Neural cell (in vitro differentiated cells): Measurements from ENCODE around the gene ARFGAP1. TPM values are rescaled to one million over a fixed set of nuclear protein-coding genes. Genes with fewer than 3 reads are reported as not detected.

Experiments used
- H2AFZ ChIP-seq: fragments of 200-600, 300-800 bp; sonication (generic), shearing (Covaris generic); 2 replicates; pipeline ENCODE4 v1.6.0; 2014; ENCODE audit warnings: low read depth, mild to moderate bottlenecking, antibody characterized with exemption, low read length, moderate library complexity
- H3F3A ChIP-seq: fragments of 200-600 bp; shearing (Covaris generic); 2 replicates; pipeline ENCODE4 v1.6.1; 2016; ENCODE audit warnings: mild to moderate bottlenecking, moderate library complexity, mixed read lengths, antibody characterized with exemption, low read length; ENCODE audit not compliant: insufficient read depth, poor library complexity, severe bottlenecking
- H3K27ac ChIP-seq: fragments of 200-600, 300-800 bp; sonication (generic), shearing (Covaris generic); 2 replicates; pipeline ENCODE4 v1.5.1; 2014; ENCODE audit warnings: mild to moderate bottlenecking, low read length, moderate library complexity
- H3K27me3 ChIP-seq: fragments of 300-800, 200-600 bp; sonication (generic), shearing (Covaris generic); 2 replicates; pipeline ENCODE4 v1.6.0; 2014; ENCODE audit warnings: mild to moderate bottlenecking, low read depth, low read length, moderate library complexity; ENCODE audit not compliant: insufficient read depth
- H3K36me3 ChIP-seq: fragments of 300-800, 200-600 bp; sonication (generic), shearing (Covaris generic); 2 replicates; pipeline ENCODE4 v1.5.1; 2014; ENCODE audit warnings: mild to moderate bottlenecking, antibody characterized with exemption, low read length, moderate library complexity; ENCODE audit not compliant: insufficient read depth
- H3K4me2 ChIP-seq: fragments of 300-800, 200-600 bp; sonication (generic), shearing (Covaris generic); 2 replicates; pipeline ENCODE4 v1.6.0; 2014; ENCODE audit warnings: mild to moderate bottlenecking, low read length
- H3K4me3 ChIP-seq: fragments of 300-800, 200-600 bp; sonication (generic), shearing (Covaris generic); 2 replicates; pipeline ENCODE4 v1.5.1; 2014; ENCODE audit warnings: mild to moderate bottlenecking, low read length, moderate library complexity
- H3K79me2 ChIP-seq: fragments of 200-600 bp; shearing (Covaris generic); replicated peaks from 2 replicates; pipeline ENCODE4 v1.6.0; 2014; ENCODE audit warnings: mild to moderate bottlenecking, low read length, moderate library complexity; ENCODE audit not compliant: insufficient read depth
- H3K9ac ChIP-seq: fragments of 300-800, 200-600 bp; sonication (generic), shearing (Covaris generic); 2 replicates; pipeline ENCODE4 v1.6.1; 2016; ENCODE audit warnings: mild to moderate bottlenecking, low read length, mixed read lengths
- H3K9me2 ChIP-seq: fragments of 200-600 bp; shearing (Covaris generic); 2 replicates; pipeline ENCODE4 v1.6.1; 2016; ENCODE audit warnings: mild to moderate bottlenecking, low read length, mixed read lengths; ENCODE audit not compliant: insufficient read depth
- H3K9me3 ChIP-seq: fragments of 200-600, 300-800 bp; sonication (generic), shearing (Covaris generic); 2 replicates; pipeline ENCODE4 v1.6.1; 2016; ENCODE audit warnings: mild to moderate bottlenecking, mixed run types, low read length, moderate library complexity, mixed read lengths
- H4K20me1 ChIP-seq: fragments of 200-600 bp; shearing (Covaris generic); 2 replicates; pipeline ENCODE4 v1.6.1; 2016; ENCODE audit warnings: mild to moderate bottlenecking, mixed run types; ENCODE audit not compliant: insufficient read depth
- CTCF ChIP-seq: fragments of 450-650 bp; IDR thresholded peaks from 2 replicates; pipeline ENCODE4 v1.5.1; 2014; ENCODE audit warnings: antibody characterized with exemption, mild to moderate bottlenecking, moderate library complexity; ENCODE audit not compliant: poor library complexity, severe bottlenecking
- EP300 ChIP-seq: fragments of 450-650 bp; conservative IDR thresholded peaks from 2 replicates; pipeline ENCODE4 v1.6.1; 2014; ENCODE audit warnings: antibody characterized with exemption, mild to moderate bottlenecking, moderate library complexity; ENCODE audit not compliant: poor library complexity, severe bottlenecking
- EZH2 ChIP-seq: fragments of 200-600, 300-800 bp; shearing (Covaris generic), sonication (generic); IDR thresholded peaks from 2 replicates; pipeline ENCODE4 v1.6.1; 2014; ENCODE audit warnings: antibody characterized with exemption, low read length, borderline replicate concordance, mild to moderate bottlenecking; ENCODE audit not compliant: insufficient read depth, poor library complexity, severe bottlenecking
- MXI1 ChIP-seq: fragments of 450-650 bp; conservative IDR thresholded peaks from 2 replicates; pipeline ENCODE4 v1.6.1; 2014; ENCODE audit warnings: antibody characterized with exemption, mild to moderate bottlenecking; ENCODE audit not compliant: poor library complexity, severe bottlenecking
- POLR2AphosphoS5 ChIP-seq: IDR thresholded peaks from 2 replicates; pipeline ENCODE4 v1.6.1; 2012
- RAD21 ChIP-seq: fragments of 450-650 bp; conservative IDR thresholded peaks from 2 replicates; pipeline ENCODE4 v1.6.1; 2014; ENCODE audit warnings: antibody characterized with exemption, mild to moderate bottlenecking, moderate library complexity
- SMC3 ChIP-seq: fragments of 450-650 bp; conservative IDR thresholded peaks from 2 replicates; pipeline ENCODE4 v1.6.1; 2014; ENCODE audit warnings: antibody characterized with exemption, mild to moderate bottlenecking, moderate library complexity; ENCODE audit not compliant: poor library complexity
- TAF1 ChIP-seq: IDR thresholded peaks from 2 replicates; pipeline ENCODE4 v1.6.1; 2012; ENCODE audit warnings: low read depth
- polyA plus RNA-seq: library from polyadenylated mRNA; depleted of rRNA; stranded (reverse); fragments of >200 nt; gene quantifications from 2 replicates; pipeline ENCODE4 v1.2.3, GENCODE V29; 2014
- TF ChIP-seq, protein P1 (sequence below): IDR thresholded peaks from 2 replicates; pipeline ENCODE4 v1.6.1; 2012; ENCODE audit warnings: borderline replicate concordance

Gene ARFGAP1
- polyA plus RNA-seq, 1 donor from 2014 or later, result 70.2 TPM

- Histone ChIP-seq H4K20me1 (no peaks in the 10 kb centered on the region), H3F3A (no peaks in the 10 kb centered on the region), H2AFZ (no peak overlapping the region), H3K27me3 (no peaks in the 10 kb centered on the region), H3K9me3 (no peaks in the 10 kb centered on the region), H3K4me3 (no peak overlapping the region), H3K27ac (no peak overlapping the region), H3K36me3 (no peaks in the 10 kb centered on the region), H3K9me2 (no peaks in the 10 kb centered on the region), H3K79me2 (no peaks in the 10 kb centered on the region), H3K4me2 (no peak overlapping the region), H3K9ac (no peak overlapping the region)
- TF ChIP-seq CTCF, result no peak
- no peak for TF ChIP-seq EZH2
- TF ChIP-seq EP300, result no peak
- TF ChIP-seq POLR2AphosphoS5, result no peak
- TF ChIP-seq RAD21, result no peak
- TF ChIP-seq TAF1, result no peak
- TF ChIP-seq SMC3, result no peak
- TF ChIP-seq MXI1, result no peak
- TF ChIP-seq, protein P1, sequence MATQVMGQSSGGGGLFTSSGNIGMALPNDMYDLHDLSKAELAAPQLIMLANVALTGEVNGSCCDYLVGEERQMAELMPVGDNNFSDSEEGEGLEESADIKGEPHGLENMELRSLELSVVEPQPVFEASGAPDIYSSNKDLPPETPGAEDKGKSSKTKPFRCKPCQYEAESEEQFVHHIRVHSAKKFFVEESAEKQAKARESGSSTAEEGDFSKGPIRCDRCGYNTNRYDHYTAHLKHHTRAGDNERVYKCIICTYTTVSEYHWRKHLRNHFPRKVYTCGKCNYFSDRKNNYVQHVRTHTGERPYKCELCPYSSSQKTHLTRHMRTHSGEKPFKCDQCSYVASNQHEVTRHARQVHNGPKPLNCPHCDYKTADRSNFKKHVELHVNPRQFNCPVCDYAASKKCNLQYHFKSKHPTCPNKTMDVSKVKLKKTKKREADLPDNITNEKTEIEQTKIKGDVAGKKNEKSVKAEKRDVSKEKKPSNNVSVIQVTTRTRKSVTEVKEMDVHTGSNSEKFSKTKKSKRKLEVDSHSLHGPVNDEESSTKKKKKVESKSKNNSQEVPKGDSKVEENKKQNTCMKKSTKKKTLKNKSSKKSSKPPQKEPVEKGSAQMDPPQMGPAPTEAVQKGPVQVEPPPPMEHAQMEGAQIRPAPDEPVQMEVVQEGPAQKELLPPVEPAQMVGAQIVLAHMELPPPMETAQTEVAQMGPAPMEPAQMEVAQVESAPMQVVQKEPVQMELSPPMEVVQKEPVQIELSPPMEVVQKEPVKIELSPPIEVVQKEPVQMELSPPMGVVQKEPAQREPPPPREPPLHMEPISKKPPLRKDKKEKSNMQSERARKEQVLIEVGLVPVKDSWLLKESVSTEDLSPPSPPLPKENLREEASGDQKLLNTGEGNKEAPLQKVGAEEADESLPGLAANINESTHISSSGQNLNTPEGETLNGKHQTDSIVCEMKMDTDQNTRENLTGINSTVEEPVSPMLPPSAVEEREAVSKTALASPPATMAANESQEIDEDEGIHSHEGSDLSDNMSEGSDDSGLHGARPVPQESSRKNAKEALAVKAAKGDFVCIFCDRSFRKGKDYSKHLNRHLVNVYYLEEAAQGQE, result no peak
These were observed 19.2 kb downstream of the ARFGAP1 start for GRCh38 chr20:63291811-63292210.

GRCh38 chr20:63292292-63292701 lies 19.7 kb downstream of the ARFGAP1 start:
- Histone ChIP-seq H3K4me2 (no peak overlapping the region), H2AFZ (no peak overlapping the region), H3K36me3 (no peaks in the 10 kb centered on the region), H3K27me3 (no peaks in the 10 kb centered on the region), H3K9ac (no peak overlapping the region), H3K79me2 (no peaks in the 10 kb centered on the region), H4K20me1 (no peaks in the 10 kb centered on the region), H3F3A (no peaks in the 10 kb centered on the region), H3K4me3 (no peak overlapping the region), H3K9me2 (no peaks in the 10 kb centered on the region), H3K27ac (no peak overlapping the region), H3K9me3 (no peaks in the 10 kb centered on the region)
- no peak for TF ChIP-seq POLR2AphosphoS5

- no peaks in the 10 kb centered on the region for H3K9me3 ChIP-seq
- no peak within 1 kb of the TSS for H2AFZ ChIP-seq
These were observed 20.3 kb downstream of the ARFGAP1 start, which contains the start of gene COL20A1 for GRCh38 chr20:63292904-63293303. Gene COL20A1, plus strand, starts transcription at chr20:63293186. Its CDS starts 1,922 bp downstream, at chr20:63295108.

More at GRCh38 chr20:63292904-63293303, 20.3 kb downstream of the ARFGAP1 start, which contains the start of gene COL20A1:
- no peak within 1 kb of the TSS for H3K4me3 ChIP-seq
- H3F3A ChIP-seq, result no peaks in the 10 kb centered on the region
- no peaks in the 10 kb centered on the region for H3K27me3 ChIP-seq
- H3K36me3 ChIP-seq, result no peaks in the 10 kb centered on the region
- no peaks in the 10 kb centered on the region for H4K20me1 ChIP-seq
- H3K79me2 ChIP-seq, result no peaks in the 10 kb centered on the region
- H3K9ac ChIP-seq, result no peak within 1 kb of the TSS
- no peak within 1 kb of the TSS for H3K27ac ChIP-seq
- no peaks in the 10 kb centered on the region for H3K9me2 ChIP-seq
- H3K4me2 ChIP-seq, result no peak within 1 kb of the TSS
- TF ChIP-seq EP300 (no peak), CTCF (no peak)
- TF ChIP-seq, protein P1, result no peak
